DLD1 (cell line): ENCODE data around the gene ABHD2.
"Not testable (repeated sequence)": the region's sequence is repeated elsewhere in the genome, so short reads cannot be mapped to it uniquely, and the experiment has no call there.

ENCODE experiments used
- in situ Hi-C: cut with HindIII; loops from 2 replicates; pipeline ENCODE4 v1.10.0; 2017; ENCODE audit warnings: low sequenced_read_pairs

ABHD2 gene

DNA sequence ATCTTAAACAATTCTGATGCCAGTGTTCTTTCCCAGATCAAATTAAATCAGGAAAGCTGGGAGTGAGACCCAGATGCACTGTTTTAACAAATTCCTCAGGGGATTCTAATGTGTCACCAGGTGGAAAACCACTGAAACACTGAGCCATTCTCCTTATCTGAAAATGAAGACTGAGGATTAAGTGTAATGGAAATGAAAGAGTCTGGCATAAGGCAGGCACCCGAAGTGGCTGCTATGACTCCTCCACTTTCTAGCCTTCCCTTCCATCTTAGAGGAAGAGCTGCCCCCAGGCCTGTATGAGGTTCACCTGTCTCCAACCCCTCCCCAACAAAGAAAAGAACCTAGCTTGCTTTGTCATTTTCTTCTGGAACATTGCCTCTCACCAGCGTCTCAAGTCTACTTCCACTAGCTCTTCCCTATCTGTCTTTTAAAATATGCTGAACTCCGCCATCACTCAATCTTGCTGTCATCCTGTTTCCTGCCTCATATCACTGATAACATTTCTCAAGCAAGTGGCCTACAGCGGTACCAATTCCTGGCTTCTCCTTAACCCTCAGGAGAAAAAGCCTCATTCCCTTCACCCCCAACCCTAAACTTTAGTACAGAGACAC, 13.7 kb upstream of the ABHD2 start:
- in situ Hi-C loops: no loop called here

GRCh38 chr15:89075101-89075640, 13.1 kb upstream of the ABHD2 start:
- in situ Hi-C loops: no loop called here

- in situ Hi-C loops: no loop called here
Observed at GRCh38 chr15:89075846-89076245, 12.4 kb upstream of the ABHD2 start.

DNA sequence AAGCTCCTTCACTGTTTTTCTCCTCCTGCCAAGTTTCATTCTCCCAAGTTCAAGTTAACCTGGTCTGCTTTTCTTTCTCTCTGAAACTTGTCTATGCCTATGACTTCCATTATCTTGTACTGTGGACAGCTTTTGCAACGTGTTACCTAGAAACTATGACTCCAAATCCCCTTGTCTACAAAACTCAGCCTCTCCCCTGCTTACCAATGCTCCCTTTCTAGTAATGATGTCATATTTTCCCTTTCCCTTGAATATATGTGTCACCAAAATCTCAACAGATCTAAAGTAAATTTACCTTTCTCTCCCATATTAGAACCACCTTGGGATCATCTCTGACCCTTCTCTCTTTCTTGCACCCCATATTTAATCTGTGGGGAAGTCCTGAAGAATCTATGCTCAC, 10.5 kb upstream of the ABHD2 start:
- in situ Hi-C loops: no loop called here

DNA sequence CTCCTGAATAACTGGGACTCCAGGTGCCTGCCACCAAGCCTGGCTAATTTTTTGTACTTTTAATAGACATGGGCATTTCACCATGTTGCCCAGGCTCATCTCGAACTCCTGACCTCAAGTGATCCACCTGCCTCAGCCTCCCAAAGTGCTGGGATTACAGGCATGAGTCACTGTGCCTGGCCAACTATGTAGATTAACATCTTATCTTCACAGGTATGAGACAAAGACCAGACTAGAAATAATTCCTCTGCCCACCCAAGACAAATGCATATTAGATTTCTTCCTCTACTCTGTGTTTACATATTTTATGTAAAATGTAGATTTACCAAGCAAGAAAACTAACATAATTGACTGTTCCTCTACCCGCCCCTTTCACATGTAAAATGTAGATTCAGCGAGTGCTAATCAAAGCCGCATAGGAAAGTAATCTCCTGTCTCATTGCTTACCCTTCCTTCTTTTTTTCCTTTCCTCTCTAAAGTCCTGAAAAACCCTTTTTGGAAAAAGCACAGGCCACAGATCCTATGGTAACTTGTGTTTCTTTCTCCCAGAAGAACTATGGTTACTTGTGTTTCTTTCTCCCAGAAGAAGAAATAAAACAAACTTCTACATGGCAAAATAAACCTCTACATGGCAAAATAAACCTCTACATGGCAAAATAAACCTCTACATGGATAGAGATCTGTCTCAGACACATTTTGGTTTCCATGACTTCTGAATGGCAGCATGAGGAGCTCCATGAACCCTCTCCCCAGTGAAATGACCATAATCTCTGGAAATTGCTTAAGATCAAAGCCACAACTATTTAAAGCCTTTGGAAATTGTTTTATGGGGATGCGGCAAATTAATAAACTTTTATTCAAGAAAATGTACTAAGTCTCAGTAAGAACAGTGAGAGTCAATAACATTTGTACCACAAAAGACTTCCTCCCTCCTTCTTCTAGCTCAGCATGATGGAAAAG, 9.1 kb upstream of the ABHD2 start:
- in situ Hi-C loops: no loop called here

- in situ Hi-C loops: no loop called here
Observed at GRCh38 chr15:89081878-89082277, 6.4 kb upstream of the ABHD2 start.

GRCh38 chr15:89083246-89083645, 5.0 kb upstream of the ABHD2 start:
- in situ Hi-C loops: no loop called here

DNA sequence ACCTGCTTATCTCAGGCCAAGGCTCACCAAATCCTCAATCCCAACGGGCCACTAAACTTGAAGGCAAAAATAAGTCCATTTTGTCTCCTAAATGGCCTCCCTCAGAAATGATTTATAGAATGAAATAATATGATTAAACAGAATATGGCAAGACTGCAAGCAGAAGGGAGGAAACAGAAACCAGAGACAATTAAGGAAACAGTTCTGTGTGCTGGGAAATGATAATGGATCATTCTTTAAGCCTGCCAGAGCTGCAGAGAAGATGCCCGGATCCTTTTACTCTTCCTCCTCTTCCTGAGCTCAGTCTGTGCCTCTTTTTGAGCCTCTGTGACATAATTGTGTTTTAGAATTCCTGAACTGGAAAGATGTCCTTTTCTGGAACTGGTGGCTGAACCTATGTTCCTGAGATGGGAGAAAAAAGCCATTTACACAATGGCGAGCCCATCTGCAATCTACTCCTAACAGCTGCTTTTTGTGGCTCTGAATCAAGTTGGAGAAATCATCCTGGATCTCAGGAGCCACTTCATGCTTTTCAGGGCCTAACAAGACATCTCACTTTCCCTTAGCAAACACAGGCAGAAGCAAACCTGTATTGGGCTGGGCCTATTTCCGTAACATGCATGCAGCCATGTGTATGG, 2.8 kb upstream of the ABHD2 start:
- in situ Hi-C loops: no loop called here

GRCh38 chr15:89085933-89086332, 2.3 kb upstream of the ABHD2 start:
- in situ Hi-C loops: not testable (repeated sequence)

GRCh38 chr15:89086390-89086789, 1.9 kb upstream of the ABHD2 start:
- in situ Hi-C loops: not testable (repeated sequence)

DNA sequence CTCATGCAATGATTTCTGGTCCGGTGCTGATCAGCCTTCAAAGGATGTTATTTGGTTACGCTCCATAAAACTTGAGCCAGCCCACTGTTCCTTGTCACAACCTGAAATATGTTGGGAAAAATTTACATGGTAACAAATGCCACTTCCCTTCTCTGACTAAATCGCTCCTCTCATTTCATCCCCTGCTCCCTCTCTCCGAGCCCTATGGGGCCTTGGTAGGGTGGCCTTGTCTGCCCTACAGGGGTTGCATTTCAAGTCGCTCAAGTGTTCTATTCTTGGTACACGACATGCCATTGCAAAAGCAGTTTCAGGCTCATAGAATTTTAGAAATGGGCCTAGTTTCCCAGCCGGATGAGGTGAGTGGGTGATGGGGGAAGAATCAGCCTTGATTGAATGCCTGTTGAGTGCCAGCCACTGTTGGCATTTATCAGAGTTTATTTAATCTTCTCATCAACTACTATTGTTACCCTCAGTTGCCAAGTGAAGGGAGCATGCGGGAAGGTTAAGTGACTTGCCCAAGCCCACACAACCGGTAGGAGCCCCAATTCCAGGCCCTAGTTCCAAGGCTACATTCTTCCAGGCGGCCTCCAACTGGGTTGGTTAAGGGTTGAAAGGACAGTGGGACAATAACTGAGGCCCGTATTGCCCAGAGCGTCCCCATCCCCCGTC, 961 bp upstream of the ABHD2 start:
- in situ Hi-C loops: no loop called here

DNA sequence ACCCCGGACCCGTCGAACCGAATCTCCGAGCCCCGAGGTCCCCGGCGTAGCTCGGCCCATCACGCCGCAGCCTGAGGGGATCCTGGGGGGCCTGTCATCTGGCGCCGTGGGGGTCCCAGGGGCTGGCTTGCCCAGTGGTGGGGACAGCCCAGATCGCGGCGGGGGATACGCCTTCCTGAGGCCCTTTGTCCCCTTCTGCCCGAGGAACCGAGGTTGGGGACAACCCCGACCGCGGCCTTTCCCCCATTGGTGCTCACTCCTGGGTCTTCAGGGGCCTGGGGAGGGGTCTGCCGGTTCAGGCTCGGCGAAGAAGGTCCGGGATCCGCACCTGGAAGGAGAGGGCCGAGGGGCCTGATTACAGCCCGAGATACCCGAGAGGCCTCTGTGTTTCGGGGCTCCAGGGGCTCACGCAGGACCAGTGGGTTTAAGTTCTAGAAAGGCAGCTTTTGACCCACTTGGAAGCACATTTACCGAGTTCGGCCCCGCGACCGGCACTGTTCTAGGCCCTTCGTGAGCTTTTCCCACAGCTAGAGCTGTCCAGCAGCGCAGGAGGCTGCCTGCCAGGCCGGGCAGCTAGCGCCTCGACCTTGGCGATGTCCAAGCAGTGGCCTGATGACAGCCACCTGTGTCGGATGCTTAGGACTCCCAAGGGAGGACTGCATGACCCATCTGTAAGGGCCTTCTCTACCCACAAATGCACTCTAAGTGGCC, 504 bp downstream of the ABHD2 start:
- in situ Hi-C loops: no loop called here

DNA sequence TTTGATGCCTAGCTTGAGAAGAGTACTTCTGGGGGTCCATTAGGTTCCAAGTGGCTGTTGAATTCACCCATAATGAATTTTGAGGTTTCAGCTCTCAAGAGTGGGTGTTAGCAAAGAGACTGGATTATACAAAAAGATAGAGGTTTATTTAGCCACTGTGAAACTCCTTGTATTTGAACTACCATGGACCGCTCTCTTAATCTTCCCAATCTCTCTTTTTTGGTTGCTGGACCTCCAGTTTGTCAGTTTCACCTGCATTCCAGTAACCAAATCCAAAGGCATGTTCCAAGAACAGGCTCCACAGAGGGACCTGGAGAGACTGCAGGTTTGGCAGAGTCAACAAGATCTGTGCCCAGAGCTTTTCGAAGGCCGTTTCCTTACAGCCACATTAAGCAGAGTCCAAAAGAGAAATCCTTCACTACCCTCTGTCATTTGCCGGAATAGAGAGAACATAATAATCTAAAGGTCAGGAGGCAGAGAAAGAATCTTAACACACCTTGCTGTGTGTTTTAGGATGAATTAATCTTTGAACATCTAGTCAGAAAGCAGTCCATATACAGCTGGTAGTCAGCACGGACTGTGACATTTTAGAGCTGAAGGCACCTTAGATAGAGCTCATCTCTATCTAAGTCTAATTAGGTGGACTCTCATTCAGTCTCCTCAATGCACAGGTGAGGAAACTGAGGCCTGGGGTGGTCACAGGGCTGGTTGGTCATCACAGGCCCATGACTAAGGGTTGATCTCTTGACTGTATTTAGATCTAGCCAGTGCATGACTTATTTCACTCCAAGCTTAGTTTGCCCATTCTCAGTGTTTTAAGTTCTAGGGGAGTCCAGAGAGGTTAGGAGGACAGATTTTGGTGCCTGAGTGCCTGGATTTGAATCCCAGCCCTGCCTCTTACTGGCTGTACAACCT, 1.3 kb downstream of the ABHD2 start:
- in situ Hi-C loops: no loop called here

GRCh38 chr15:89090791-89091626, 2.8 kb downstream of the ABHD2 start:
- in situ Hi-C loops: no loop called here

GRCh38 chr15:89091627-89092220, 3.5 kb downstream of the ABHD2 start:
- in situ Hi-C loops: no loop called here

GRCh38 chr15:89093509-89093908, 5.3 kb downstream of the ABHD2 start:
- in situ Hi-C loops: no loop called here

GRCh38 chr15:89095073-89095472, 6.8 kb downstream of the ABHD2 start:
- in situ Hi-C loops: no loop called here

- in situ Hi-C loops: no loop called here
Observed at GRCh38 chr15:89095556-89095955, 7.3 kb downstream of the ABHD2 start.
